Liver (tissue), 9 donors: ENCODE results near the gene SLC6A12. TPM values are rescaled to one million over a fixed set of nuclear protein-coding genes. Genes with fewer than 3 reads are reported as not detected.

Source experiments
- DNase-seq: peaks from one replicate; pipeline ENCODE4 v3.0.0-alpha.2; 2017; ENCODE audit warnings: low spot score
- H3K27ac ChIP-seq, 2 donors: one replicate each; pipeline ENCODE4 v1.7.0; 2013; ENCODE audit warnings: inconsistent platforms in 2 of 2, low read length in 2 of 2, control low read depth in 1 of 2, low read depth in 1 of 2, mild to moderate bottlenecking in 1 of 2
- H3K27me3 ChIP-seq, 4 donors: one replicate each; pipeline versions ENCODE4 v1.6.1 to v1.7.0; 2013; ENCODE audit warnings: low read length in 3 of 4, inconsistent platforms in 1 of 4, mild to moderate bottlenecking in 1 of 4, moderate library complexity in 1 of 4; ENCODE audit not compliant: control insufficient read depth in 4 of 4, insufficient read depth in 4 of 4
- H3K36me3 ChIP-seq, 4 donors: one replicate each; pipeline versions ENCODE4 v1.6.1 to v1.7.0; 2013; ENCODE audit warnings: low read length in 3 of 4, mild to moderate bottlenecking in 3 of 4, low read depth in 1 of 4, moderate library complexity in 1 of 4; ENCODE audit not compliant: control insufficient read depth in 4 of 4, insufficient read depth in 3 of 4
- H3K4me1 ChIP-seq, 4 donors: one replicate each; pipeline versions ENCODE4 v1.6.1 to v1.7.0; 2013; ENCODE audit warnings: low read length in 3 of 4, mild to moderate bottlenecking in 3 of 4, moderate library complexity in 1 of 4; ENCODE audit not compliant: control insufficient read depth in 4 of 4, insufficient read depth in 4 of 4
- H3K4me3 ChIP-seq, 3 donors: one replicate each; pipeline versions ENCODE4 v1.6.1 to v1.7.0; 2013; ENCODE audit warnings: low read length in 3 of 3, control low read depth in 1 of 3, low read depth in 1 of 3, mild to moderate bottlenecking in 1 of 3
- H3K9ac ChIP-seq, 2 donors: one replicate each; pipeline ENCODE4 v1.7.0; 2013; ENCODE audit warnings: low read length in 2 of 2, mild to moderate bottlenecking in 2 of 2, moderate library complexity in 2 of 2, control low read depth in 1 of 2, low read depth in 1 of 2
- H3K9me3 ChIP-seq, 4 donors: one replicate each; pipeline versions ENCODE4 v1.6.1 to v1.7.0; 2013; ENCODE audit warnings: low read length in 3 of 4; ENCODE audit not compliant: control insufficient read depth in 4 of 4
- CTCF ChIP-seq: fragments of 150-350 bp; IDR thresholded peaks from 2 replicates; pipeline ENCODE4 v1.5.1; 2017; ENCODE audit warnings: improper control_type of control experiment, low read depth, low read length; ENCODE audit not compliant: missing input control
- FOXA1 ChIP-seq: IDR thresholded peaks from 2 replicates; pipeline ENCODE4 v1.6.1; 2016; ENCODE audit warnings: antibody characterized with exemption
- FOXA2 ChIP-seq: IDR thresholded peaks from 2 replicates; pipeline ENCODE4 v1.6.1; 2016; ENCODE audit warnings: antibody characterized with exemption
- GABPA ChIP-seq, 2 donors: IDR thresholded peaks in 1 of 2; conservative IDR thresholded peaks in 1 of 2; 2 replicates each; pipeline ENCODE4 v1.6.1; 2016; ENCODE audit warnings: antibody characterized with exemption in 2 of 2, mild to moderate bottlenecking in 1 of 2, moderate library complexity in 1 of 2
- HNF4A ChIP-seq, 2 donors: conservative IDR thresholded peaks; 2 replicates each; pipeline ENCODE4 v1.6.1; 2016; ENCODE audit warnings: antibody characterized with exemption in 2 of 2, mild to moderate bottlenecking in 2 of 2
- HNF4G ChIP-seq: IDR thresholded peaks from 2 replicates; pipeline ENCODE4 v1.6.1; 2016; ENCODE audit warnings: antibody characterized with exemption
- JUND ChIP-seq, 2 donors: IDR thresholded peaks; 2 replicates each; pipeline ENCODE4 v1.6.1; 2016; ENCODE audit warnings: antibody characterized with exemption in 2 of 2
- MAX ChIP-seq: IDR thresholded peaks from 2 replicates; pipeline ENCODE4 v1.6.1; 2016; ENCODE audit warnings: antibody characterized with exemption
- NR2F2 ChIP-seq: IDR thresholded peaks from 2 replicates; pipeline ENCODE4 v1.6.1; 2016; ENCODE audit warnings: antibody characterized with exemption
- RAD21 ChIP-seq, 2 donors: IDR thresholded peaks; 2 replicates each; pipeline ENCODE4 v1.6.1; 2016; ENCODE audit warnings: antibody characterized with exemption in 2 of 2, mild to moderate bottlenecking in 2 of 2
- REST ChIP-seq: IDR thresholded peaks from 2 replicates; pipeline ENCODE4 v1.6.1; 2016; ENCODE audit warnings: antibody characterized with exemption, mild to moderate bottlenecking
- RXRA ChIP-seq, 2 donors: IDR thresholded peaks; 2 replicates each; pipeline ENCODE4 v1.6.1; 2017 to 2018; ENCODE audit warnings: antibody characterized with exemption in 2 of 2, mild to moderate bottlenecking in 1 of 2
- SP1 ChIP-seq: IDR thresholded peaks from 2 replicates; pipeline ENCODE4 v1.6.1; 2018; ENCODE audit warnings: antibody characterized with exemption, mild to moderate bottlenecking
- TAF1 ChIP-seq: conservative IDR thresholded peaks from 2 replicates; pipeline ENCODE4 v1.6.1; 2016; ENCODE audit warnings: antibody characterized with exemption, mild to moderate bottlenecking
- YY1 ChIP-seq: IDR thresholded peaks from 2 replicates; pipeline ENCODE4 v1.6.1; 2016; ENCODE audit warnings: antibody characterized with exemption, mild to moderate bottlenecking
- ZBTB33 ChIP-seq: IDR thresholded peaks from 2 replicates; pipeline ENCODE4 v1.6.1; 2016; ENCODE audit warnings: antibody characterized with exemption
- WGBS: extraction: QIAGEN DNeasy Blood & Tissue Kit; methylation state at CpG from one replicate; pipeline ENCODE4 v1.1.7; 2013; 5-methylcytosine and 5-hydroxymethylcytosine counted together
- polyA plus RNA-seq, 2 donors: library from polyadenylated mRNA; stranded (reverse) in 1 of 2; unstranded in 1 of 2; fragments of 200-250 nt in 1 of 2; fragments of >200 nt in 1 of 2; fragmentation: Nextera tagmentation in 1 of 2; extraction: Ambion mirVana in 1 of 2; gene quantifications; one replicate each; pipeline versions ENCODE4 v1.2.1 to v1.2.3, GENCODE V29; 2013 to 2015
- total RNA-seq, 2 donors: library from RNA; depleted of rRNA; stranded (reverse); fragments of >200 nt; gene quantifications; one replicate each; pipeline ENCODE4 v1.2.3, GENCODE V29; 2014
- donor health status: healthy.
- donor health status: healthy.
- donor health status: healthy.
- donor health status: healthy.
- donor health status: healthy.

SLC6A12 gene
- total and polyA plus RNA-seq, 4 donors: 18.2 to 30.3 (median 23.2) TPM

- Histone ChIP-seq H3K36me3 (no peaks in the 10 kb centered on the region), H3K4me3 (no peak overlapping the region), H3K27ac (no peak overlapping the region), H3K4me1 (peaks cover 6 to 26% (median 15%) of the 10 kb centered on the region in 4 donors), H3K9me3 (no peaks in the 10 kb centered on the region), H3K9ac (no peak overlapping the region), H3K27me3 (no peaks in the 10 kb centered on the region)
- TF ChIP-seq YY1: no peak
- TF ChIP-seq NR2F2: no peak
- TF ChIP-seq REST: no peak
- TF ChIP-seq CTCF: no peak
- no peak for TF ChIP-seq TAF1
- no peak for TF ChIP-seq MAX
- TF ChIP-seq FOXA2: no peak
- no peak for TF ChIP-seq RXRA (IDR thresholded peaks at IDR 0.05)
- TF ChIP-seq HNF4G: no peak
- TF ChIP-seq GABPA (IDR thresholded peaks at IDR 0.05 in 1 of 2, conservative IDR thresholded peaks at IDR 0.05 in 1 of 2): no peak
- TF ChIP-seq JUND (IDR thresholded peaks at IDR 0.05): no peak
- TF ChIP-seq HNF4A (conservative IDR thresholded peaks at IDR 0.05): no peak
- no peak for TF ChIP-seq RAD21 (IDR thresholded peaks at IDR 0.05)
- no peak for TF ChIP-seq ZBTB33
- no peak for TF ChIP-seq SP1
- TF ChIP-seq FOXA1: no peak
- no peak for DNase-seq
- 85% methylated on average over 6 of the region's 6 CpGs for WGBS
These were observed 39.8 kb downstream of the SLC6A12 start for GRCh38 chr12:174124-174523.

GRCh38 chr12:172732-173161, 41.2 kb downstream of the SLC6A12 start:
- Histone ChIP-seq H3K4me1 (peaks cover 6 to 26% (median 15%) of the 10 kb centered on the region in 4 donors), H3K36me3 (no peaks in the 10 kb centered on the region), H3K9ac (no peak overlapping the region), H3K27me3 (no peaks in the 10 kb centered on the region), H3K27ac (no peak overlapping the region), H3K4me3 (no peak overlapping the region), H3K9me3 (no peaks in the 10 kb centered on the region)
- WGBS: 87% methylated on average over 15 of the region's 15 CpGs
- no peak for DNase-seq
- TF ChIP-seq ZBTB33: no peak
- no peak for TF ChIP-seq FOXA2
- no peak for TF ChIP-seq MAX
- no peak for TF ChIP-seq HNF4G
- TF ChIP-seq TAF1: no peak
- TF ChIP-seq RAD21 (IDR thresholded peaks at IDR 0.05): no peak
- no peak for TF ChIP-seq NR2F2
- TF ChIP-seq CTCF: no peak
- no peak for TF ChIP-seq JUND (IDR thresholded peaks at IDR 0.05)
